ENCODE data around the gene ARSB.

- TF ChIP-seq POLR2AphosphoS5 (IDR thresholded peaks at IDR 0.05) (no peak), CTCF (IDR thresholded peaks at IDR 0.05) (no peak)
Measured at GRCh38 chr5:78744951-78745534, 240.1 kb downstream of the ARSB start.

All from gastroesophageal sphincter (tissue), 3 donors.